Endometrium (tissue), 2 donors: ENCODE measurements around the gene PXN.
"Not testable (repeated sequence)": the region's sequence is repeated elsewhere in the genome, so short reads cannot be mapped to it uniquely, and the experiment has no call there.

Experiments used
- FAIRE-seq: peaks from 2 replicates; lab custom pipeline; 2012; peaks lifted over from hg19 to GRCh38; lab: Jason Lieb, UNC
- donor health status: control.
- donor health status: control.

PXN gene

GRCh38 chr12:120209851-120210250 is 55.7 kb downstream of the PXN start:
- no peak for FAIRE-seq

- FAIRE-seq = no peak
Observed at GRCh38 chr12:120207227-120207626, 58.3 kb downstream of the PXN start.

DNA sequence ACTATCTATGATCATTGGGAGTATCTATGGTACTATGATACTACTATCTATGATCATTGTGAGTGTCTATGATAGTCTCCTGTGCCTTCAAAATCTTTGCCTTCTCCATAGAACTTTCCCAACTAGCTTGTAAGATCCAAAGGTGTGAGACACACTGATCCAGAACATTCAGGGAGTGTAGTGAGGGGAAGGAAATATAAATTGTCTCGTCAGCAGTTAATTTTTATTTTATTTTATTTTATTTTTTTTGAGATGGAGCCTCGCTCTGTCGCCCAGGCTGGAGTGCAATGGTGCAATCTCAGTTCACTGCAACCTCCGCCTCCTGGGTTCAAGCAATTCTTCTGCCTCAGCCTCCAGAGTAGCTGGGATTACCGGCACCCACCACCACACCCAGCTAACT is 58.7 kb downstream of the PXN start:
- FAIRE-seq = not testable (repeated sequence)

GRCh38 chr12:120206228-120206627 is 59.3 kb downstream of the PXN start:
- FAIRE-seq = no peak

- FAIRE-seq = no peak
Observed at GRCh38 chr12:120204171-120204570, 61.4 kb downstream of the PXN start.

GRCh38 chr12:120200364-120200800 is 65.1 kb downstream of the PXN start:
- FAIRE-seq = no peak

DNA sequence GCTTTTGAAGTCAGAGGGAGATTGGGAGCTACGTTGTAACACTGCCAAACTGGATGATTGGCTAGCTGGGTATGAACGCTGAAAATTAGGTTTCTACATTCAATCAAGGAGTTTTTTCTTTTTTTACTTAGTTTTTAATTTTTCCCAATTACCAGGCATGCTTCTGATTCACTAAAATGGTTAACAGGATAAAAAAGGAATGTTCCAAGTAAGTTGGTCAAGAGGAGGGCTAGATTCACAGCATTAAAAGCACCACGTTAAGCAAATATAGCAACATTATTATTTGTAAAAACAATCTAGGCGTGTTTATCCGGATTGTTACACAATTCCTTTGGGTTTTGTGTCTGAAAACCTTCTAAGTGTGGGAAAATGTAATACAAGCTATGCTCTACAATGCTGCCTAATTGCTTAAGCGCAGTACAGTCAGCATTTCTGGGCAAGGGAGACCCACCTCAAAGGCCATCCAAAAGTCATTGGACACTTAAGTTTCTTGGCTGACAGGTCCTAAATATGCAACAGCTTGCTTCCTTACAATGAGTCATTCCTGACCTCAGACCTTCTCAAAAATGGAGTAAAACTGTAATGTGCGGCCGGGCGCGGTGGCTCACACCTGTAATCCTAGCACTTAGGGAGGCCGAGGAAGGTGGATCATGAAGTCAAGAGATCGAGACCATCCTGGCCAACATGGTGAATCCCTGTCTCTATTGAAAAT is 65.8 kb downstream of the PXN start:
- no peak for FAIRE-seq

DNA sequence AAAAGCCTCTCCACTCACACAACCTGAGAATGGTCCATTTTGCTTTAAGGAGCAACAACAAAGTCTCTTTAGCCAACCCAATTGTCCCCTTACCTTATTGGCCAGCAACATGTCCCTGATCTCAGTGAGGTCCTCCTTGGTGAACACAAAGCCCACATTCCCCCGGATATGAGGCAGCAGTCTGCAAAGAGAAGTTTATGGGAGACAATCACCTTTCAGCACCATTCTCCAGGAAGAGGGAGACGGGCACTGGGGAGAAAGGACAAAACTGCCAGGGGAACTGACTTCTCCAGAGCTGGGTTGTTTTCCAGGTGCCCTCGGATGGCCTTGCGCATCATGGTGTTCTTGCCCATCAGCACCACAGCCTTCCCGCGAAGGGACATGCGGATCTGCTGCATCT is 66.5 kb downstream of the PXN start:
- no peak for FAIRE-seq

GRCh38 chr12:120197542-120197887 is 68.0 kb downstream of the PXN start:
- no peak for FAIRE-seq

DNA sequence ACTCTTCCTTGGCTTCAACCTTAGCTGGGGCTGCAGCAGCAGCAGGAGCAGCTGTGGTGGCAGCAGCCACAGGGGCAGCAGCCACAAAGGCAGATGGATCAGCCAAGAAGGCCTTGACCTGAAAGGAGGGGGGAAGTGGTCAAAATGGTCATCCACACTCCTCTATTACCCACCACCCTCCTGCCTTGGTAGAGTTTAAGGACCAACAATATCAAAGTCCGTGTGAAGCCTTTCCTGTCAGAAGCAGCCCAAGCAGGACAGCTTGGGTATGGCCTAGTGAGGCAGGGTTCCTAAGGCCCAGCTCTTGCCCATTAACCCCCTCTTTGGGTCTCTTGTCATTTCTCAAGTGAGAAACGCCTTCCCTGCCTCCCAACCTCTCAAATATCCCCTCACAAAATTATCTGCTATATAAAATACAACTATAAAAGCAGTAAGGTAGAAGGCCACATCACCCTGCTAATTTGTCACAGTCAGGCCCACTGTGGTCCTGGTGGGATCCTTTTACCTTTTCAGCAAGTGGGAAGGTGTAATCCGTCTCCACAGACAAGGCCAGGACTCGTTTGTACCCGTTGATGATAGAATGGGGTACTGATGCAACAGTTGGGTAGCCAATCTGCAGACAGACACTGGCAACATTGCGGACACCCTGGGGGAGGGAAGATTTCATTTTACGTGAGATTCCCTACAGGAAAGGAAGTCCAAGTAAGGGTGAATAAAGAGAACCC is 68.6 kb downstream of the PXN start:
- FAIRE-seq = not testable (repeated sequence)

GRCh38 chr12:120196363-120196762 is 69.2 kb downstream of the PXN start:
- no peak for FAIRE-seq

DNA sequence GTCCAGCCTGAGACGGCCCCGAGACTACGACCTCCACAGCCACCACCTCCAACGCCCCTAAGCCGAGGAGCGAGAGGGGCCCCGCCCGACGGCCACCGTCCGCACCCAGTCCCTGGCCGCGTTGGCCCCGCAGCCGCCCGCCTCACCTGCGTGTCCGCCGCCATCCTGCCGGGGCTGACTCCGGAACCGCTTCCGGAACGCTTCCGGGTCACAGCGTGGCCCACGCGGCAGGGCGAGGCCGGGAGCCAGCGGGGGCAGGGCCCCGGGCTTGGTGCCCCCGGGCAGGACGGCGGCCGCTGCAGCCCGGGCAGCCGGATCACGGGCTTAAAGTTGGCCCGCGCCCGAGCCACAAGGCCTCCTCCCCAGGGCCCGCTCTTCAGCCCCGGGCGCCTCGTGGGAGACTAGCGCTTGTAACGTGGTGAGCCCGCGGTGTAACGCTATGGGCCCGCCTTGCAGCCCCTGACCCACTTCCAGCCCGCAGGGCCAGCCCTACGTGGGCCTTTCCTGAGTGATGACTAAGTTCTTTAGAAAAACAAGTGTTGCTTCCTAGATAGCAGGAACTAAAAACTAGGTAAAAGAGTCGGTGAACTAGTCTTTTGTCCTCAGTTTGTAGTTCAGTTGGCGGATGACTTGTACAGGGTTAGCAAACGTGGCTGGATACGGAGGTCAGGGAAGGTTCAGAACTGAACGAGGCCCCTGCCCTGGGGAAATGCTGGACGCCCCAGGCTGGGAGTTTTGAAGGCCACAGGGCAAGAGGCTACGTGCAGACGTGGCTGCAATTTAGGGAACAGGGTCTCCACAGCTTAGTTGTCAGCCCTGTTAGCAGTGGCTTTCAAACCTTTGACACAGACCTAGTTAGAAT is 70.8 kb downstream of the PXN start, which contains the start of gene GCN1:
Gene GCN1 (minus strand): TSS at position 182 of the 862 bp plus-strand sequence. CDS start 18 bp downstream, at position 164.
- FAIRE-seq = no peak

DNA sequence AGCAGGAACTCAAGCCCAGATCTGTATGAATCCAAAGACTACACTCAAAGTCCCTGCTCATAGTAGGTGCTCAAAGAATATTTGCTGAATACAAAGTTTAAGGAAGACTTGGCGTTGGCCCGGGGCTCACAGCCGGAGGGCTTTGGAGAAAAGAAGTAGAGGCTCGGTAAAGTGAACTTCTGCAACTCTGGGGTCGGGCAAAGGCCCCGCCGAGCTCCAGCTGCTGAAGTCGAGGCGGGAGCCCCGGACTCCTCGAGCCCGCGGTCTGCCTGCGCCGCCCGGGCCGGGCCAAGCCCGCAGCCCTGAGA is 71.3 kb downstream of the PXN start:
- FAIRE-seq = no peak

DNA sequence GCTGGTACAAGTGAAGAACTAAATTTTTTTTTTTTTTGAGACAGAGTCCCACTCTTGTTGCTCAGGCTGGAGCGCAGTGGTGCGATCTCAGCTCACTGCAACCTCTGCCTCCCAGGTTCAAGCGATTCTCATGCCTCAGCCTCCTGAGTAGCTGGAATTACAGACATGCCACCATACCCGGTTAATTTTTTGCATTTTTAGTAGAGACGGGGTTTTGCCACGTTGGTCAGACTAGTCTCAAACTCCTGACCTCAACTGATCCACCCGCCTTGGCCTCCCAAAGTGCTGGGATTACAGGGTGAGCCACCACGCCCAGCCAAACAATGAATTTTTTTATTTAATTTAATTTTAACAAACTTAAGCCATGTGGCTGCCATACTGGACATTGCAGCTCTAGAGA is 72.2 kb downstream of the PXN start:
- FAIRE-seq = not testable (repeated sequence)

DNA sequence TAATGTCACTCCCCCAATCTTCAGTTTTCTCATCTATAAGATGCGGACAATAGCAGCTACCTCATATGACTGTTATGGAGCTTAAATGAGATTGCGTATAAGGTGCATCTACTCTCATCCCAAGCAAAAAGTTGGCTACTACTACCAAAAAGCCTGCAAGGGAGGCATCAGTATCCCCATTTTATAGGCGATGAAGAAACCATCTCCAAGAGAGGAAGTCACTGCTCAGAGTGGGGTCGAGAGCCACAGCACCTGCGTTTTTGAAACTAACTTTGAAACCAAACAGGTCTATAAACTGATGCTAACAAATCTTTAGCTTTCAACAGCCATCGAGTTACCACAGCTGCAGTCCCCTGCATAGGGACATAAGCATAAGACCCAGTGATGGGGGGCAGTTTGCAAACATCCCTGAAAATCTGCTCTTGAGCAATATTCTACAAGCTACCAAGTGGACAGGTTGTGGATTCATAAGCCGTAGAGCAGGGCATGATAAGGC is 74.5 kb downstream of the PXN start:
- no peak for FAIRE-seq

DNA sequence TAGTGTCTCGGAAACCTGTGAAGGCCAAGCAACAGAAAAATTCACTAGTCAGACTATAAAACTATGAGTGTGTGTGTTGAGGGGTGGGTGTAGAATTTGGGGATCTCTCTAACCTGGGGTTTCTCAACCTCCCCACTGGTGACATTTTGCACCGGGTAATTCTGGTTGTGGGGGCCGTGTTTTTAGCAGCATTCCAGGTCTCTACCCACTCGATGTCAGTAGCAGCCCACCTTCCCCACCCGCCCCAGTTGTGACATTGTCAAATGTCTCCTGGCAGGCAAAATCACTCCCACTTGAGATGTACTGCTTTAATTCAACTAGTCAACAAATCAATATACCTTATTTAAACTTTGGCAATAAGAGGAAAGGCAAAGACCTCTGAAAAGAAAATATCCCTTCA is 75.1 kb downstream of the PXN start:
- FAIRE-seq = no peak

GRCh38 chr12:120186654-120187053 is 78.9 kb downstream of the PXN start:
- no peak for FAIRE-seq

DNA sequence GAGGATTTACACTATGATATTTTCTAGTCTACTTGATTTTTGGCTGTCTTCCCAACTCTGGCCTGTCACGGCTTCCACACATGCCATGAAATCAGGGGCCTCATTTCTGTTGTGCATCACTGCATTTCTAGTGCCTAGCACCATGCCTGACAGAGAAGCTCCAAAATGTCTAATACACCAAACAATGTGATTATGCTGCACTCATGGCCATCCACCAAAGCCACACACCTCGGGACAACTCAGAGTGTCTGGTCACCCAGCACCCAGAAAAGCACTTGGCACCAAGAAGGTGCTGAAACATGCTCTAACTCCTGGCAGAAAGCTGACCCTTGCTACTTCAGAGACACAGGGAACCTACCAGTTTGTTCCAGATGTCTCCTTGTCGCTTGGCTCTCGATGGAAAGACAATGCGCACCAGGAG is 82.3 kb downstream of the PXN start:
- FAIRE-seq = no peak

- FAIRE-seq = no peak
Observed at GRCh38 chr12:120181991-120182631, 83.4 kb downstream of the PXN start.

- FAIRE-seq = no peak
Observed at GRCh38 chr12:120180975-120181374, 84.6 kb downstream of the PXN start.

DNA sequence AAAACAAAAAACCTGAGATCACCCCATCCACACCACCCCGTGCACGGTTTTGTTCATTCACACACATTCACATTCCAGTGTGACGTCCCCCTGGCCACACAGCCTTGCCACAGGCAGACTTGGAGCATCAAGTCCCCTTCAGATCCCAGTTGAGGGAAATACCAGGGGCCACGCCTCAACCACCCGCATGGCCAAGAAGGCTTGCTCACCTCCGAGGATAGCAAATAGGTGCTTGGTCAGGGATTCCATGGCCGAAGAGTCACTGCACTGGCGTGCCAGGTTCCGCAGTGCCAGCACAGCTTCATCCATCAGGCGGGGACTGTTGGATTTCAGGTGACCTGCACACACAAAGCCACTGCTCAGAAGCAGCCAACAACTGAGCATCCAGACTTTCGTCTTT is 90.0 kb downstream of the PXN start:
- no peak for FAIRE-seq

GRCh38 chr12:120175062-120175461 is 90.5 kb downstream of the PXN start:
- FAIRE-seq = no peak
